Fibroblast of lung (primary cell): Measurements from ENCODE around the gene EPS8L3. TPM values are rescaled to one million over a fixed set of nuclear protein-coding genes. Genes with fewer than 3 reads are reported as not detected.

Source experiments
- DNase-seq, 2 donors: peaks; one replicate each; pipeline versions ENCODE4 v3.0.0 to v3.0.0-alpha.2; 2010; ENCODE audit warnings: low read depth in 2 of 2
- H2AFZ ChIP-seq: 2 replicates; pipeline ENCODE4 v1.5.1; 2012; ENCODE audit warnings: low read length, control low read depth, inconsistent platforms
- H3K27ac ChIP-seq: 2 replicates; pipeline ENCODE4 v1.5.1; 2011; ENCODE audit warnings: low read length, control low read depth; ENCODE audit not compliant: insufficient read depth
- H3K27me3 ChIP-seq: 2 replicates; pipeline ENCODE4 v1.5.1; 2011; ENCODE audit warnings: mild to moderate bottlenecking, low read length; ENCODE audit not compliant: control insufficient read depth, insufficient read depth
- H3K36me3 ChIP-seq: 2 replicates; pipeline ENCODE4 v1.5.1; 2011; ENCODE audit warnings: low read length; ENCODE audit not compliant: control insufficient read depth, insufficient read depth
- H3K4me1 ChIP-seq: 2 replicates; pipeline ENCODE4 v1.5.1; 2011; ENCODE audit warnings: low read length; ENCODE audit not compliant: control insufficient read depth, insufficient read depth; ENCODE audit errors: extremely low read depth
- H3K4me2 ChIP-seq: 2 replicates; pipeline ENCODE4 v1.5.1; 2011; ENCODE audit warnings: low read length, control low read depth; ENCODE audit not compliant: insufficient read depth; ENCODE audit errors: extremely low read depth
- H3K4me3 ChIP-seq, 4 experiments: fragments of 200-600 bp in 1 of 4; sonication (generic) in 1 of 4; replicated peaks in 1 of 4; 2 replicates each; pipeline ENCODE4 v1.5.1; 2011 to 2016; ENCODE audit warnings: low read length in 4 of 4, low read depth in 3 of 4, mild to moderate bottlenecking in 3 of 4, control low read depth in 2 of 4, inconsistent platforms in 1 of 4, mixed read lengths in 1 of 4; ENCODE audit not compliant: insufficient read depth in 1 of 4; ENCODE audit errors: control extremely low read depth in 1 of 4
- H3K79me2 ChIP-seq: 2 replicates; pipeline ENCODE4 v1.5.1; 2012; ENCODE audit warnings: mild to moderate bottlenecking, low read length, inconsistent platforms; ENCODE audit not compliant: control insufficient read depth, insufficient read depth
- H3K9ac ChIP-seq: 2 replicates; pipeline ENCODE4 v1.5.1; 2011; ENCODE audit warnings: mild to moderate bottlenecking, low read length, control low read depth; ENCODE audit not compliant: insufficient read depth
- H3K9me3 ChIP-seq: 2 replicates; pipeline ENCODE4 v1.5.1; 2012; ENCODE audit warnings: low read depth, low read length; ENCODE audit not compliant: control insufficient read depth, insufficient read depth
- H4K20me1 ChIP-seq: 2 replicates; pipeline ENCODE4 v1.5.1; 2011; ENCODE audit warnings: low read length; ENCODE audit not compliant: control insufficient read depth, insufficient read depth; ENCODE audit errors: extremely low read depth
- EZH2 ChIP-seq: IDR thresholded peaks from 2 replicates; pipeline ENCODE4 v1.5.1; 2012; ENCODE audit warnings: low read length, control low read depth, mild to moderate bottlenecking; ENCODE audit errors: missing control alignments
- polyA plus RNA-seq, 2 donors: library from polyadenylated mRNA; depleted of rRNA in 1 of 2; stranded (reverse) in 1 of 2; unstranded in 1 of 2; fragments of >200 nt; gene quantifications; 2 replicates each; pipeline ENCODE4 v1.2.1, GENCODE V29; 2011 to 2012; ENCODE audit warnings: missing spikeins in 1 of 2
- total RNA-seq: library from RNA; depleted of rRNA; stranded (reverse); fragments of >200 nt; gene quantifications from 2 replicates; pipeline ENCODE4 v1.2.1, GENCODE V29; 2014
- TF ChIP-seq, protein P1 (sequence below), 2 donors: IDR thresholded peaks in 1 of 2; conservative IDR thresholded peaks in 1 of 2; 1 replicate in 1 of 2; 2 replicates in 1 of 2; pipeline ENCODE4 v1.5.1; 2011 to 2012; ENCODE audit warnings: low read length in 2 of 2, control low read depth in 1 of 2, inconsistent platforms in 1 of 2, low read depth in 1 of 2, mild to moderate bottlenecking in 1 of 2

The EPS8L3 gene
- total and polyA plus RNA-seq, 2 donors (not counting 1 experiment from before 2014, with no cell fraction given): not detected

- Histone ChIP-seq H3K4me2 (no peak overlapping the region), H3K79me2 (no peaks in the 10 kb centered on the region), H3K9me3 (no peaks in the 10 kb centered on the region), H3K27me3 (no peaks in the 10 kb centered on the region), H3K9ac (no peak overlapping the region), H2AFZ (no peak overlapping the region), H3K27ac (no peak overlapping the region), H3K4me1 (peaks cover 16% of the 10 kb centered on the region), H4K20me1 (no peaks in the 10 kb centered on the region), H3K4me3 (no peak overlapping the region), H3K36me3 (no peaks in the 10 kb centered on the region)
- no peak for TF ChIP-seq EZH2
- TF ChIP-seq, protein P1, sequence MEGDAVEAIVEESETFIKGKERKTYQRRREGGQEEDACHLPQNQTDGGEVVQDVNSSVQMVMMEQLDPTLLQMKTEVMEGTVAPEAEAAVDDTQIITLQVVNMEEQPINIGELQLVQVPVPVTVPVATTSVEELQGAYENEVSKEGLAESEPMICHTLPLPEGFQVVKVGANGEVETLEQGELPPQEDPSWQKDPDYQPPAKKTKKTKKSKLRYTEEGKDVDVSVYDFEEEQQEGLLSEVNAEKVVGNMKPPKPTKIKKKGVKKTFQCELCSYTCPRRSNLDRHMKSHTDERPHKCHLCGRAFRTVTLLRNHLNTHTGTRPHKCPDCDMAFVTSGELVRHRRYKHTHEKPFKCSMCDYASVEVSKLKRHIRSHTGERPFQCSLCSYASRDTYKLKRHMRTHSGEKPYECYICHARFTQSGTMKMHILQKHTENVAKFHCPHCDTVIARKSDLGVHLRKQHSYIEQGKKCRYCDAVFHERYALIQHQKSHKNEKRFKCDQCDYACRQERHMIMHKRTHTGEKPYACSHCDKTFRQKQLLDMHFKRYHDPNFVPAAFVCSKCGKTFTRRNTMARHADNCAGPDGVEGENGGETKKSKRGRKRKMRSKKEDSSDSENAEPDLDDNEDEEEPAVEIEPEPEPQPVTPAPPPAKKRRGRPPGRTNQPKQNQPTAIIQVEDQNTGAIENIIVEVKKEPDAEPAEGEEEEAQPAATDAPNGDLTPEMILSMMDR (conservative IDR thresholded peaks at IDR 0.05 in 1 of 2, IDR thresholded peaks at IDR 0.05 in 1 of 2; ENCODE audit: low read depth in 1 of 2, low read length in 2 of 2): no peak
- no peak for DNase-seq
Observed at GRCh38 chr1:109808703-109809102, 45.0 kb upstream of the EPS8L3 start.

GRCh38 chr1:109807822-109808680, 44.3 kb upstream of the EPS8L3 start:
- Histone ChIP-seq H3K27ac (peak overlapping the region; percentile 2), H3K79me2 (no peaks in the 10 kb centered on the region), H3K9me3 (no peaks in the 10 kb centered on the region), H3K27me3 (no peaks in the 10 kb centered on the region), H3K36me3 (no peaks in the 10 kb centered on the region), H3K4me3 (no peak overlapping the region), H4K20me1 (no peaks in the 10 kb centered on the region), H3K9ac (no peak overlapping the region), H3K4me2 (no peak overlapping the region), H2AFZ (no peak overlapping the region), H3K4me1 (peaks cover 21% of the 10 kb centered on the region)
- TF ChIP-seq, protein P1 (conservative IDR thresholded peaks at IDR 0.05 in 1 of 2, IDR thresholded peaks at IDR 0.05 in 1 of 2; ENCODE audit: low read depth in 1 of 2, low read length in 2 of 2): no peak
- TF ChIP-seq EZH2: no peak
- peak; percentile 36 to 76 for DNase-seq

DNA sequence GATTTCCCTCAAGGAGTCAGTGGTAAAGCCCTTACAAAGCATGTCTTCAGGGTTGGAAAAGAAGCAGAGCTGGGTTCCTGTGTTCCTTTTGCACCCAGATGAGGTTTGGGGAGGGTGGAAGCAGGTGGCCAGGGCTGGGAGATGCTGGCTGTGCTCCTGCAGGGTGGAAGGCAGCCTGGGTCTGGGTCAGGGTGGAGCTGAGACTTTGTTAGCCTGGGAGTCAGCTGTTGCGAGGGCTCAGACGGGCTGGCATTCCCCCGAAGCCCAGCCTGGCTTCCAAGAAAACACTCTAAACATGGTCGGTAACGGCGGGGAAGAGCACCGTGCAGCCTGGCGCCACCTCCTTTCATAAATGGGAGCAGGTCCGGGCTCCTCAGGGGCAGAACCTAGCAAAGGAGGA, 43.7 kb upstream of the EPS8L3 start:
- Histone ChIP-seq H3K4me3 (no peak overlapping the region), H4K20me1 (no peaks in the 10 kb centered on the region), H3K79me2 (no peaks in the 10 kb centered on the region), H3K4me2 (no peak overlapping the region), H3K27me3 (no peaks in the 10 kb centered on the region), H3K4me1 (peaks cover 24% of the 10 kb centered on the region), H3K36me3 (no peaks in the 10 kb centered on the region), H3K9me3 (no peaks in the 10 kb centered on the region), H3K27ac (peak overlapping the region; percentile 2), H2AFZ (no peak overlapping the region), H3K9ac (no peak overlapping the region)
- no peak for DNase-seq
- TF ChIP-seq, protein P1 (conservative IDR thresholded peaks at IDR 0.05 in 1 of 2, IDR thresholded peaks at IDR 0.05 in 1 of 2; ENCODE audit: low read depth in 1 of 2, low read length in 2 of 2): no peak
- no peak for TF ChIP-seq EZH2
